Adrenal gland (tissue), 5 donors: Measurements from ENCODE around the gene CAB39L.

Source experiments
- POLR2A ChIP-seq, 2 donors: fragments of 450-650 bp; IDR thresholded peaks; one replicate each; pipeline ENCODE4 v1.6.1; 2017; ENCODE audit warnings: antibody characterized with exemption in 2 of 2, mild to moderate bottlenecking in 2 of 2, moderate library complexity in 1 of 2
- TF ChIP-seq, protein P1 (sequence below), 6 experiments: fragments of 450-650 bp in 4 of 6; fragments of 200-600 bp in 2 of 6; sonication (generic) in 1 of 6; IDR thresholded peaks; 1 replicate in 5 of 6; 2 replicates in 1 of 6; pipeline versions ENCODE4 v1.5.1 to v1.8.0; 2016 to 2021; ENCODE audit warnings: antibody characterized with exemption in 6 of 6, mild to moderate bottlenecking in 2 of 6, moderate library complexity in 1 of 6
- donor health status: DM: no; HTN: no; CAD: no.

DNA sequence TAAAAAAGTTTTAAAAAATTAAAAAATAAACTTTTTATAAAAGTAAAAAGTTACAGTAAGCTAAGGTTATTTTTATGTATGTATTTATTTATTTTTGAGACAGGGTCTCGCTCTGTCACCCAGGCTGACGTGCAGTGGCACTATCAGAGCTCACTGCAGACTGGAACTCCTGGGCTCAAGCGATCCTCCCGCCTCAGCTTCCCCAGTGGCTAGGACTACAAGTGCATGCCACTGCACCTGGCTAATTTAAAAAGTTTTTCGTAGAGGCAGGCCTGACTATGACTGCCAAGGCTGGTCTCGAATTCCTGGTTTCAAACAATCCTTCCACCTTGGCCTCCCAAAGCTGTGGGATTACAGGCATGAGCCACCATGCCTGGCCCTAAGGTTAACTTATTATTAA, 132.0 kb downstream of the CAB39L start:
- TF ChIP-seq, protein P1, sequence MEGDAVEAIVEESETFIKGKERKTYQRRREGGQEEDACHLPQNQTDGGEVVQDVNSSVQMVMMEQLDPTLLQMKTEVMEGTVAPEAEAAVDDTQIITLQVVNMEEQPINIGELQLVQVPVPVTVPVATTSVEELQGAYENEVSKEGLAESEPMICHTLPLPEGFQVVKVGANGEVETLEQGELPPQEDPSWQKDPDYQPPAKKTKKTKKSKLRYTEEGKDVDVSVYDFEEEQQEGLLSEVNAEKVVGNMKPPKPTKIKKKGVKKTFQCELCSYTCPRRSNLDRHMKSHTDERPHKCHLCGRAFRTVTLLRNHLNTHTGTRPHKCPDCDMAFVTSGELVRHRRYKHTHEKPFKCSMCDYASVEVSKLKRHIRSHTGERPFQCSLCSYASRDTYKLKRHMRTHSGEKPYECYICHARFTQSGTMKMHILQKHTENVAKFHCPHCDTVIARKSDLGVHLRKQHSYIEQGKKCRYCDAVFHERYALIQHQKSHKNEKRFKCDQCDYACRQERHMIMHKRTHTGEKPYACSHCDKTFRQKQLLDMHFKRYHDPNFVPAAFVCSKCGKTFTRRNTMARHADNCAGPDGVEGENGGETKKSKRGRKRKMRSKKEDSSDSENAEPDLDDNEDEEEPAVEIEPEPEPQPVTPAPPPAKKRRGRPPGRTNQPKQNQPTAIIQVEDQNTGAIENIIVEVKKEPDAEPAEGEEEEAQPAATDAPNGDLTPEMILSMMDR (IDR thresholded peaks at IDR 0.05): no peak
- no peak for TF ChIP-seq POLR2A (IDR thresholded peaks at IDR 0.05)
